Measurements from ENCODE around the gene WDFY4. TPM values are rescaled to one million over a fixed set of nuclear protein-coding genes. Genes with fewer than 3 reads are reported as not detected.

The WDFY4 gene
- total and polyA plus RNA-seq, 4 donors = 4.6 to 26.9 (median 13.5) TPM

DNA sequence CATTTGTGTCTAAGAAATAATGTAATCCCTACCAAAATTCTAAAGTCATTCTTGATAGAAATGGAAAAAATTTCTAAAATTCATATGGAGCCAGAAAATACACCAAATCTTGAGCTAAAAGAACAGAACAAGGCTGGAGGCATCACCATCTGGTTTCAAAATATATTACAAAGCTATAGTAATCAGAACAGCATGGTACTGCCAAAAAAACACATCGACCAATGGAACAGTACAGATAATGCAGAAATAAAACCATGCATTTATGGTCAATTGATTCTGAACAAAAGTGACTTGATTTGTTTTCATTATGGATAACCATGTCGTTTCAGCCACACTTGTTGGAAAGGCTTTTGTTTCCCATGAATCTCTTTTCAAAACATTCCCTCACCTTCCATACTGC lies 7.0 kb upstream of the WDFY4 start:
- ATAC-seq (ENCODE audit: insufficient read depth, low FRiP score) = no peak

DNA sequence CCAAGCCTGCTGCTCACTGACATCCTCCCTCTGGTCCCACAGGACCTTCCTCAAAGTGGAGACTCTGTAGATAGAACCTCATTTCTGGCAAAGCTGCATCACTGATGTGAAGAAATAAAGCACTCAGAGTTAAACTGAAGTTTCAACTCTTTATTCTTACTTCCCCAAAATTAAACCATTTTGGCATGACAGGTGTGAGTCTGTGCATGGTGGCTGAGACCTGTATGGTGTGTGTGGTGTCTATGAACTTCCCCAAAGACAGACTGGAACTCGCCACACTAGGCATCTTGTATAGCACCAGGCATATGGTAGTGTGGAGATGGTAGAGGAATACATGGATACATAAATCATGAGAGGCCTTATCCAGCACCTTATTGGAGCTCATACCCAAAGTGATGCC lies 6.6 kb upstream of the WDFY4 start:
- no peak for ATAC-seq (ENCODE audit: insufficient read depth, low FRiP score)
- TF ChIP-seq, protein P1, sequence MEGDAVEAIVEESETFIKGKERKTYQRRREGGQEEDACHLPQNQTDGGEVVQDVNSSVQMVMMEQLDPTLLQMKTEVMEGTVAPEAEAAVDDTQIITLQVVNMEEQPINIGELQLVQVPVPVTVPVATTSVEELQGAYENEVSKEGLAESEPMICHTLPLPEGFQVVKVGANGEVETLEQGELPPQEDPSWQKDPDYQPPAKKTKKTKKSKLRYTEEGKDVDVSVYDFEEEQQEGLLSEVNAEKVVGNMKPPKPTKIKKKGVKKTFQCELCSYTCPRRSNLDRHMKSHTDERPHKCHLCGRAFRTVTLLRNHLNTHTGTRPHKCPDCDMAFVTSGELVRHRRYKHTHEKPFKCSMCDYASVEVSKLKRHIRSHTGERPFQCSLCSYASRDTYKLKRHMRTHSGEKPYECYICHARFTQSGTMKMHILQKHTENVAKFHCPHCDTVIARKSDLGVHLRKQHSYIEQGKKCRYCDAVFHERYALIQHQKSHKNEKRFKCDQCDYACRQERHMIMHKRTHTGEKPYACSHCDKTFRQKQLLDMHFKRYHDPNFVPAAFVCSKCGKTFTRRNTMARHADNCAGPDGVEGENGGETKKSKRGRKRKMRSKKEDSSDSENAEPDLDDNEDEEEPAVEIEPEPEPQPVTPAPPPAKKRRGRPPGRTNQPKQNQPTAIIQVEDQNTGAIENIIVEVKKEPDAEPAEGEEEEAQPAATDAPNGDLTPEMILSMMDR (IDR thresholded peaks at IDR 0.05; ENCODE audit: control extremely low read depth, extremely low read depth) = no peak
- no peaks in the 10 kb centered on the region for H3K4me1 ChIP-seq (ENCODE audit: control insufficient read depth in 5 of 5, insufficient read depth in 5 of 5, low read length in 5 of 5)

More for the DNA sequence above, 7.0 kb upstream of the WDFY4 start:
- no peak for DNase-seq
- no peaks in the 10 kb centered on the region for H3K27me3 ChIP-seq (ENCODE audit: control insufficient read depth in 3 of 3, insufficient read depth in 3 of 3, low read length in 2 of 3)
- H3K4me3 ChIP-seq = no peak overlapping the region
- H3K36me3 ChIP-seq (ENCODE audit: control insufficient read depth in 4 of 4, insufficient read depth in 4 of 4, low read length in 4 of 4) = no peaks in the 10 kb centered on the region
- H3K4me1 ChIP-seq (ENCODE audit: control insufficient read depth in 5 of 5, insufficient read depth in 5 of 5, low read length in 5 of 5) = no peaks in the 10 kb centered on the region
- no peak overlapping the region for H3K9ac ChIP-seq (ENCODE audit: insufficient read depth in 1 of 2, low read length in 2 of 2)
- H3K27ac ChIP-seq (ENCODE audit: low read depth in 1 of 2, low read length in 1 of 2) = no peak overlapping the region
- TF ChIP-seq, protein P1 (IDR thresholded peaks at IDR 0.05; ENCODE audit: control extremely low read depth, extremely low read depth) = no peak
- WGBS, 2 donors = 90% methylated on average over 2 of the region's 2 CpGs
- peaks cover 2 to 4% (median 2%) of the 10 kb centered on the region in 4 donors for H3K9me3 ChIP-seq (ENCODE audit: control insufficient read depth in 4 of 4, insufficient read depth in 3 of 4, low read length in 3 of 4)

DNA sequence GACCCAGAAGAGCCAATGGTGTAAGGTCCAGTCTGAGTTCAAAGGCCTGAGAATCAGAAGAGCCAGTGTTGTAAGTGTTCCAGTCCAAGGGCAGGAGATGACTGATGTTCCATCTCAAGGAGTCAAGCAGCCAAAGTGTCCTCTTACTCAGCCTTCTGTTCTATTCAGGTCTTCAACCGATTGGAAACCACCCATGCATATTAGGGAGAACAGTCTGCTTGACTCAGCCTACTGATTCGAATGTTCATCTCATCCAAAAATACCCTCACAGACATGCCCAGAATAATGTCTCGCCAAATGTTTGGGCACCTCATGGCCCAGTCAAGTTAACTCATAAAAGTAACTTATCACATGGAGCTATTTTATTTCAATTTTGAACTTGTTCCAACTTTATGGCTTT lies 2.9 kb upstream of the WDFY4 start:
- H3K4me3 ChIP-seq = no peak overlapping the region
- no peaks in the 10 kb centered on the region for H3K36me3 ChIP-seq (ENCODE audit: control insufficient read depth in 4 of 4, insufficient read depth in 4 of 4, low read length in 4 of 4)
- H3K9me3 ChIP-seq (ENCODE audit: control insufficient read depth in 4 of 4, insufficient read depth in 3 of 4, low read length in 3 of 4) = peaks cover 2 to 4% (median 2%) of the 10 kb centered on the region in 4 donors
- no peaks in the 10 kb centered on the region for H3K27me3 ChIP-seq (ENCODE audit: control insufficient read depth in 3 of 3, insufficient read depth in 3 of 3, low read length in 2 of 3)
- 86 to 92% methylated on average over 3 of the region's 3 CpGs for WGBS, 2 donors
- no peak for ATAC-seq (ENCODE audit: insufficient read depth, low FRiP score)
- TF ChIP-seq, protein P1 (IDR thresholded peaks at IDR 0.05; ENCODE audit: control extremely low read depth, extremely low read depth) = no peak
- no peaks in the 10 kb centered on the region for H3K4me1 ChIP-seq (ENCODE audit: control insufficient read depth in 5 of 5, insufficient read depth in 5 of 5, low read length in 5 of 5)
- DNase-seq = no peak
- H3K9ac ChIP-seq (ENCODE audit: insufficient read depth in 1 of 2, low read length in 2 of 2) = no peak overlapping the region
- no peak overlapping the region for H3K27ac ChIP-seq (ENCODE audit: low read depth in 1 of 2, low read length in 1 of 2)

More for the DNA sequence above, 6.6 kb upstream of the WDFY4 start:
- H3K9me3 ChIP-seq (ENCODE audit: control insufficient read depth in 4 of 4, insufficient read depth in 3 of 4, low read length in 3 of 4) = peaks cover 2 to 4% (median 2%) of the 10 kb centered on the region in 4 donors
- no peak for DNase-seq
- H3K27me3 ChIP-seq (ENCODE audit: control insufficient read depth in 3 of 3, insufficient read depth in 3 of 3, low read length in 2 of 3) = no peaks in the 10 kb centered on the region
- H3K9ac ChIP-seq (ENCODE audit: insufficient read depth in 1 of 2, low read length in 2 of 2) = no peak overlapping the region
- H3K4me3 ChIP-seq = no peak overlapping the region
- no peaks in the 10 kb centered on the region for H3K36me3 ChIP-seq (ENCODE audit: control insufficient read depth in 4 of 4, insufficient read depth in 4 of 4, low read length in 4 of 4)
- WGBS, 2 donors = 89 to 93% methylated on average over 1 of the region's 1 CpG
- no peak overlapping the region for H3K27ac ChIP-seq (ENCODE audit: low read depth in 1 of 2, low read length in 1 of 2)

DNA sequence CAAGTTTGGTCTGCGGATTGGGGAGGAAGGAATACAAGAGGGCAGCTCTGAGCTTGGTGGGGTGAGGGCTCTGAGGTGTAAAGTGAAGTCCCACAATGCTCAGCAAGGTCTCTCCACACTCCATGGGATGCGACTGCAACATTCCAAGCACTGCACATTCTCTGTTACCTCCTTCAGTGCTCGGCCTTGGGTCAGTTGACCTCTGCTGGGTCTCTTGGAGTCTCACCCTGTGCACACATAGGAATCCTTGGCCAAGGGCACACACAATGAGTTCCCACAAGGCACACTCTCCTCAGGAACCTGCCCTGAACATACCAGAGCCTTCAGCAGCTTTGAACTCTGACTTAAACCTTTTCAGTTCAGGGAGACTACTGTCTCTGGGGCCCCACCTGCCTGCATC lies 2.4 kb upstream of the WDFY4 start:
- 74 to 82% methylated on average over 3 of the region's 3 CpGs for WGBS, 2 donors
- H3K27me3 ChIP-seq (ENCODE audit: control insufficient read depth in 3 of 3, insufficient read depth in 3 of 3, low read length in 2 of 3) = no peaks in the 10 kb centered on the region
- H3K36me3 ChIP-seq (ENCODE audit: control insufficient read depth in 4 of 4, insufficient read depth in 4 of 4, low read length in 4 of 4) = no peaks in the 10 kb centered on the region
- no peaks in the 10 kb centered on the region for H3K4me1 ChIP-seq (ENCODE audit: control insufficient read depth in 5 of 5, insufficient read depth in 5 of 5, low read length in 5 of 5)
- no peak overlapping the region for H3K27ac ChIP-seq (ENCODE audit: low read depth in 1 of 2, low read length in 1 of 2)
- H3K9ac ChIP-seq (ENCODE audit: insufficient read depth in 1 of 2, low read length in 2 of 2) = no peak overlapping the region
- no peak overlapping the region for H3K4me3 ChIP-seq
- H3K9me3 ChIP-seq (ENCODE audit: control insufficient read depth in 4 of 4, insufficient read depth in 3 of 4, low read length in 3 of 4) = peaks cover 2 to 4% (median 2%) of the 10 kb centered on the region in 4 donors
- ATAC-seq (ENCODE audit: insufficient read depth, low FRiP score) (no peak), DNase-seq (no peak)
- TF ChIP-seq, protein P1 (IDR thresholded peaks at IDR 0.05; ENCODE audit: control extremely low read depth, extremely low read depth) = no peak

All from lung (tissue), 12 donors.